Stimulated activated CD4-positive, alpha-beta T cell treated with anti-CD3 and anti-CD28 coated beads, Interleukin-1b, Interleukin-23, amount 100 ng/mL, for 48 hours (primary cell): ENCODE measurements around the gene KLF1.
"Not testable (repeated sequence)": the region's sequence is repeated elsewhere in the genome, so short reads cannot be mapped to it uniquely, and the experiment has no call there.

ENCODE experiments used
- DNase-seq: peaks from one replicate; pipeline ENCODE4 v3.0.0-alpha.2; 2020

Gene KLF1

DNA sequence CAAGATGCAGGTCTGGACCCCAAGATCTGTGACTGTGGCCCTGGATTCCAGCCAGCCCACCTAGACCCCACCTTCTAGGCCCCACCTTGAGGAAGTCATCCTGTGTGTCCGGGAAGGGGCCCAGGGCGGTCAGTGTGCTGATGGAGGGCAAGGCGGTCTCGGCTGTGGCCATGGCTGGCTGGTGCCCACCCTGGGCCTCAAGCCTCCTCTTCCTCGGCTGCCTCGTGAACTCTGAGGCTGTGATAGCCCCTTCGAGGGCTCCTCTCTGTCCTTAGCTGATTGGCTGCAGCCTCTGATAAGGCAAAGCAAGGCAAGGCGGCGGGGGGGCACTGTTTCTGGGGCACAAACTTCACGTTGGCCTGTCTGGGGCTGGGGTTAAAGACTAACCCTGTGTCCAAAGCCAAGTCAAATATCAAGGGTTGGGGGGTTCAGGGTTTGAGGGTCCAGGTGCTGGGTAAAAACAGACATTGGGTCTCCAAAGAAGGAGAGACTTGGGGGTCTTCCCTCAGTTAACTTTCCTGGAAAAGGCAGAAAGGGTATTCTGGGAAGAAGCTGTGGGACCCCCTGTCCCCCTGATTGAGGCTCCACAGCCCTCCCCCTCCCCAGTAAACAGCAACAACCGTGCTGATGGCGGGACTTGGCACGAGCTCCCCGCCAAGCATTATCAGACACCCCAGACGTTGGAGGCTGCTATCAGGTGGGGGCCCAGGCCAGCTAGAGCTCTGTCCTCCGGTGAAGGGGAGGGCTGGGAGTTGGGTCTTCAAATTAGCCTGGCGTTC, at the start of gene KLF1:
TSS of gene KLF1 (minus strand) at position 233 of the 779 bp plus-strand sequence. CDS start at position 172, 61 bp downstream.
- no peak for DNase-seq

DNA sequence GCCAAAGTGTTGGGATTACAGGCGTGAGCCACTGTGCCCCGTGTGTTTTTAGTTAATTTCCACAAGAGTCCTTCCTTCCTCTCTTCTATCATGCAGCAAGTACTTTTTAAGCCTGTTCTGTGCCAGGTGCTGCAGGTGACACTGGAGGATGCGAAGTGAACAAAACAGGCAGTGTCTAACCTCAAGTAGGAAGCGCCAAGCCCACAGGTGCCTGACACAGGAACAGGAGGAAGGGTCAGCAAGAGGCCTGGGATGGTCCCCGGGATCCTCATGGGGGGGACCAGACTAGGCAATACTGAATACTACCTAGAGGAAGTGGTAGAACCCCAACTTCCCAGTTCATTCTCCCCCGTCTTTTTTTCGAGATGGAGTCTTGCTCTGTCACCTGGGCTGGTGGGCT, 49.6 kb upstream of the KLF1 start:
- no peak for DNase-seq

DNA sequence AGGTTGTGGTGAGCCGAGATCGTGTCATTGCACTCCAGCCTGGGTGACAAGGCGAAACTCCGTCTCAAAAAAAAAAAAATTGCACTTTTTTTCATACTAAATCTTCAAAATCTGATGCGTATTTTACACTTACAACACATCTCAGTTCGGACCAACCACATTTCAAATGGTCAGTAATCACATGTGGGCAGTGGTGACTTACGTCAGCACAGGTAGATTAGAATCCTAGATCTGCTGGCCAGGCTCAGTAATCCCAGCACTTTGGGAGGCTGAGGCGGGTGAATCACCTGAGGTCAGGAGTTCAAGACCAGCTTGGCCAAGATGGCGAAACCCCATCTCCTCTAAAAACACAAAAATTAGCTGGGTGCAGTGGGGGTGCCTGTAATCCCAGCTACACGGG, 48.1 kb upstream of the KLF1 start:
- no peak for DNase-seq

DNA sequence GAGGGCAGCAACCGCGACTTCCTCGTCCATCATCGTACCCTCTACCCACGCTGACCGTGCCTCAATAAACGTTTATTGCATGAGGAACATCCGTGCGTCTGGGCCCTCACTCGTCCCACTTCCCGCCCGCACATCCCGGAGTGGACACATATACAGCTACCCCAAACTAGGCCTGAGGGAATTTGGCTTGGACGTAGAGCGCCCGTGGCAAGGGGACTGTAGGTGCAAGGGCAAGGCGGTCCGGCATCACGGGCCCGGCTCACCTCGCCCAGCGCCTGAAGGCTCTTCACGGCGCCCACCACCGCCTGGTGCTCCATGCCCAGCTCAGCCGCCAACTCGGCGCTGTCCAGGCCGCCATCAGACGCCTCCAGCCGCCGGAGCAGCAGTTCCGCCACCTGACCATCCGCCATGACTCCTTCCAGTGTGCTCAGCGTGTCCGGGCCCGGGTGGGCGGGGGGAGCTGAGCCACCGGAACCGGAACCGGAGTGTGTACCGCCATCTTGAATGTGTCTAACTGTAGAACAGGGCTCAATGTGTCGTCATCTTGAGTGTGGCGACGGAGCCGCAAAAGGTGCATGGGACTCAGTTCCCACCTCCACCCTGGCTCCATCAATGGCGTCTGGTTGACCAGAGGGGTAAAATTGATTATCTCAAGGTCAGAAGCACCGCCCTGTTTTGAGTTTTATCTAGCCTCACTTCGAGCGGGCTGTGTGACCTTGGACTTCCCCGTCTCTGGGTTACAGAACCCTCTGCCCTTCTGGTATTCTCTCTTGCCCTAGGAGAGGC, 46.5 kb upstream of the KLF1 start, which contains the start of gene FARSA:
TSS of gene FARSA (minus strand) at position 425 of the 786 bp plus-strand sequence. CDS start at position 410, 15 bp downstream.
- peak; percentile 92 for DNase-seq

DNA sequence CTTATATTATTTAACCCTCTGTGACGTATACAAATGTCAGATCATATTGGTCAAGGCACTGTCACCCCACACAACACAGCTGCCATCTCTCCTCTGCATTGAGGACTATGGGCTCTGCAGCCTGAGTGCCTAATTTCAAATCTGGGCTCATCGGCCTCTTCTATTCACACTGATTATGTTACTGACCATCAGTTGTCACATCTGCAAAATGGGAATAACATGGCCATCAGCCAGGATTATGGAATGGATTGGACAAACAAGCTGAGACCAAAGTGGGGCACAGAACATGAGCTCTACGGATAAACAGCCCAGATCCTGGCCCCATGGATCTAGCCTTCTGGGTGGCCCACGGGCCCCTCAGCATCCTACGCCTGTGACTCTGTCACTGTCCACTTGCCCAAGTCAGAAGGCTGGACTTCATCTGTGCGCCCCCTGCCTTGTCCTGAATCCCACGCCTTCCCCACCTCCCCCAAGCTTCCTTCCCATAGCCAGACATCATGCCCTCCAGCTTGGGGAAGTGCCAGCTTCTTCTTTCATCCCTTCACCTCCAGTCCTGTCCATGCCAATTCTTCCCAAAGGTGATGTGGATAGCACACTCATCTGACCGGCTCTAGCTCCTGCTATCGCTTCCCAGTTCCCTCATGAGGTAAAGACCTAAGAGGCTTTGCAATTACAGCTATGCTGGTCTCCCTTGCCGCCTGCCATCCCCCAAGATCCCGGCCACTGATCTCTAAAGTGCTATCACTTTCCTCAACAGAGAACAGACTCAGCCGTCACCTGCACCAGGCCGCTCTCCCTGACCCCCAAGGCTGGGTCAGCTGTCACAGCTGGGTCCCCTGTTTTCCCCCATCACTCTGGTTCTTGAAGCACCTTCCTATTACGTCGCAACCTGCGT, 45.6 kb upstream of the KLF1 start:
- no peak for DNase-seq

DNA sequence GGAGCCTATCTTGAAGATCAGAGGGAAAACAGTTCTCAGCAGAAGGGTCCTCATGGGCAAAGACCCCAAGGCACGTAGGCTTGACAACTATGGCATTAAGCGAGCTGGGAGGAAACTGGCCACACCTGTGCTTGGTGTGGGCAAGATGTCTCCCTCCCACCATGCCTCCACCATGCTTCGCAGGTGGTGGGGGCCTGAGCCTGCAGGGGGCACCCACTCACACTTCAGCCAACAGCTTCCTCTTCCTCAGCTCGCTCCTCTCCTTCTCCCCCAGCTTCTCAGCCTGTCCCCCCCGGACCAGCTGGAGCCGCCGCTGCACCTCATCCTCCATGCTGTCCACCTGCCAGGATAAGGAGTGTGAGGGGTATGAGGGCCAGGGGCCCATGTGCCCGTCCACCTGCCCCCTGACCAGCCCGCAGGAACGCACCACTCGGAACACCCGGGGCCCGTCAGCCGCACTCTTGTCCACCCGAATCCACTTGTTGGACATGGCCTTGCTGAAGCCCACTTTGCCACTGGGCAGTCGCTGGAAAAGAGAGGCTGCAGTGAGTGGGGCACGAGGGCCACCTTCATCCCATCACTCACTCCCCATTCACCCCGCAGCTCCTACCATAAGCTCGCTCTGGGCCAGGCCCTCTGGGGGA, 43.1 kb upstream of the KLF1 start:
- DNase-seq: no peak

DNA sequence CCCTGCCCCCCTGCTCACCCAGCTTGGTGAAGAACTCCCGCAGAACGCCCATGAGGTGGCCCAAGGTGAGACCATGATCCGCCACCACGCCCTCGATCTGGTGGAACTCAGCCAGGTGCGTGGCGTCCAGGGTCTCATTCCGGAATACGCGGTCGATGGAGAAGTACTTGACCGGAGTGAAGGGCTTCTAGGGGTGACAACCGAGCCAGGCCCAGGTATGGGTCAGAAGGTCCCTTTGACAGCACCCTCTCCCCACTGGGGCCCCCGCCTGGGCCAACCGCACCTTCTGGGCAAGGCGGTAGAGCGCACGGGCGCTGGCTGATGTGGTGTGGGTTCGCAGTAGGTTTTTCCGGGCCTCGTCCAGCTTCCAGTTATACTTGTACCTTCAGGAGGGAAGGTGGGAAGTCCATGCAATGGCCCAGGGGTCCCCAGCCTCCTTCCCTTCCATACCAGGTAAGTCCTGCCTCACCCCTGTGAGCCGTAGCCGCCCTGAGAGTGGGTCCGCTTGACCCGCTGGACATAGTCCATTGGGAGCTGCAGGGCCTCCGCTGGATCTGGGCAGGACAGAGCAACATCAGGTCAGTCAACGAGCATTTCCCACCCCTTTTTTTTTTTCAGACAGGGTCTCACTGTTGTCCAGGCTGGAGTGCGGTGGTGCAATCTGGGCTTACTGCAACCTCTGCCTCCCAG, 37.8 kb upstream of the KLF1 start:
- DNase-seq: no peak

DNA sequence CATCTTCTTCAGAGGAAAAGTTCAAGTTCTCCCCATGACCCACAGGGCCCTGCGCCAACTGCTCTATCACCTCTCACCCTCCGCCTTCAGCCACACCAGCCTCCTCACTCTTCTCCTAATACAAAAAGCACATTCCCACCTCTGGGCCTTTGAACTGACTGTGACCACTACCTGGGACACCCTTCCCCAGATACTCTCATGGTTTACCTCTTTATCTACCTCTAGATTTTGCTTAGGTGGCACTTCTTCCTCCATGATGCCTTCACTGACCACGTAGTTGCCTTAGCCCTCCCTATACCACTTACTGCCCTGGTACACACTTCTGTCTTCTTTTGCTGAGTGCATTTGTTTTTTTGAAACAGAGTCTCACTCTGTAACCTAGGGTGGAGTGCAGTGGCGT, 36.0 kb upstream of the KLF1 start:
- no peak for DNase-seq

DNA sequence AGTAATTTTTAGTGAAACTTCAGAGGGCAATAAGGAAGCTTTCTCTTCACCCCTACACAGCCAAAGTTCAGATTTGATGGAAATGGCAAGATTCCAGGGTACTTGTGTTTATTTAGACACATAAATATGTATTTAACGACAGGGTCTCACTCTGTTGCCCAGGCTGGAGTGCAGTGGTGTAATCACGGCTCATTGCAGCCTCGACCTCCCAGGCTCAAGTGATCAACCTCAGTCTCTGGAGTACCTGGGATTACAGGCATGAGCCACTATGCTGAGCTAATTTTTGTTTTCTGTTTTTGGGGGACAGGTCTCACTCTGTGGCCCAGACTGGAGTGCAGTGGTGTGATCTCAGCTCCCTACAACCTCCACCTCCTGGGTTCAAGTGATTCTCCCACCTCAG, 34.0 kb upstream of the KLF1 start:
- DNase-seq: no peak

DNA sequence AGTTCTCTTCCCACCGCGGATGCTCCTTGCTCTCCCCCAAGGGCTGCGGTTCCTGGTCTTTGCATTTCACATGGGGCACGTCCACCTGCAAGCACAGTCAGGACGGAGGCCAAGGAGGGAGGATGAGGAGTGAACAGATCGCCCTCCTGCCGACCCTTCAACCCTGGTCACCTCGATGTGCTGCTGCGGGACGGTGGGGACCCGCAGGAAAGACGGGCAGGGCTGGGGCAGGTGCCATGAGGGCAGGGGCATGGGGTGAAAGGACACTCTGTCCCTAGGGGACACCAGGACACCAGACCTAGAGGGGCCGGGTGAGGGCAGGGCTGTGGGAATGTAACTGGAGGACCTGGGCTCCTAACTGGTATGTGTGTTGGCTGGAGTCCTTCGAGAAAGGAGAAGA, 31.3 kb upstream of the KLF1 start:
- DNase-seq: no peak

DNA sequence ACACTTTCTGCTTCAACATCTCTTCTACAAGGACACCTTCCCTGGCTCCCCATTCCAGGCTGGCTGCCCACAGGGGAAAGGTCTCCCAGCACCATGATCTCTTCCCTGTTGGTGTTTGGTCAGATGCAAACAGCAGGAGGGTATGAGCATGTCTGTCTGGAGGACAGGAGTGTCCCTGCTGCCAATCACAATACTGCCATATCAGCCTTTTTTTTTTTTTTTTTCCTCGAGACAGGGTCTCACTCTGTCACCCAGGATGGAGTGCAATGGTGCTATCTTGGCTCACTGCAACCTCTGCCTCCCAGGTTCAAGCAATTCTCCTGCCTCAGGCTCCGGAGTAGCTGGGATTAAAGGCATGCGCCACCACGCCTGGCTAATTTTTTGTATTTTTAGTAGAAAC, 28.9 kb upstream of the KLF1 start:
- DNase-seq: not testable (repeated sequence)

DNA sequence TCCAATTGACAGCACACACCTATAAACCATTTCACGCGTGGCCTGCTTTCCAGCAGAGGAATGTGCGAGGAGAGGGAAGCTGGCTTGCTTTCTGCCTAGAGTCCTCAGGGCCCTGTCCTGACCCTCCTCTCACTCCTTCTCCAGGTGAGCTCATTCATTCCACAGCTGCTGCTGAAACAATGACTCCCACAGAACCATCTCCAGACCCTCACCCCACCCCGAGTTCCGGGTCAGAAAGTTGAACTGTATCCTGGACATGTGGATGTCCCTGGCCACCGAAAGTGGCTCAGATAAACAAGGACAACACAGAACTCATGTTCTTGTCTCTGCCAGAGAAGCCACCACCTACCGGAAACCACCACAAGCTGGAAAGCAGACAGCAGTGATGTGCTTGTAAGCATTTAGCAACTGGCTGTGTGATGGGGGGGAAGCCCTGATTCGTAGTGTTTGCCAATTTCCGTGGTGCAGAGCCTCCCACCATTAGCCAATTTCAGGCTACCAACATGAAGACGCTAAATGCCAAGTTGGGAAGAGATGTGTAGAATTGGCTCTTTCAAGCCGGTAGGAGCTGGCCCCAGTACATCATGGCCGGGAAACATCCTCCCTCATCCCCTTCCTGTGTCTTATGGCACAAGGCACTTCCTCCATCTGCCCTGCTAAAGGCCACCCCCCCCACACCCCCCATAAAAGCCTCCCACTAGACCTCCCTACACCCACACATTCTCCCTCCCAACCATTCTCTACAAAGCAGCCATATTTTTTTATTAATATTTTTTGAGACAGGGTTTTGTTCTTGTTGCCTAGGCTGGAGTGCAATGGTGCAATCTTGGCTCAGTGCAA, 27.1 kb upstream of the KLF1 start:
- peak; percentile 51 for DNase-seq

DNA sequence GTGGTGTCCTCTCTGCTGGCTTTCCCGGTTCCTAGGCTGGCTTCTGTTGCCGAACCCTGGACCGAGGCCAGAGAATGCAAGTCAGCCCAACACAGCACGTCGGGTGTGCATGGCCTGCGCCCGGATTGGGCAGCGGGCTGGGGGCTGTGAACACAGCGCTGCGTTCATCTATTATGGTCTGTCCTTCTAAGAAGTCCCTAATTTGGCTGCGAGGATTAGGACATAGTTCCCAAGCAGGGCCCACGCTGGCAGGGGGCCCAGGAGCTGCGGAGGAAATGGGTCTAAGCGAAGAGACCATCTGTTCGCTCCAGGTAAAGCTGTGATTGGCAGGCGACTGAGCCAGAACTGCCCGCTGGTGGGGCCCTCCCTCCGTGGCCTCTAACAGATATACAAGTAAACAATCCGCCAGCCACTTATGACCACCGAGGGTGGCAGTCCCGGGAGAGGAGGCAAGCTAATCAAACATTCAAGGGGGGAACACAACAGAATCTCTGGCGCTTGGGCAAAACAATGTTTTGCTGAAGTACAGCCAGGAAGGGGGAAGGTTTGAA, 26.1 kb upstream of the KLF1 start:
- DNase-seq: no peak

DNA sequence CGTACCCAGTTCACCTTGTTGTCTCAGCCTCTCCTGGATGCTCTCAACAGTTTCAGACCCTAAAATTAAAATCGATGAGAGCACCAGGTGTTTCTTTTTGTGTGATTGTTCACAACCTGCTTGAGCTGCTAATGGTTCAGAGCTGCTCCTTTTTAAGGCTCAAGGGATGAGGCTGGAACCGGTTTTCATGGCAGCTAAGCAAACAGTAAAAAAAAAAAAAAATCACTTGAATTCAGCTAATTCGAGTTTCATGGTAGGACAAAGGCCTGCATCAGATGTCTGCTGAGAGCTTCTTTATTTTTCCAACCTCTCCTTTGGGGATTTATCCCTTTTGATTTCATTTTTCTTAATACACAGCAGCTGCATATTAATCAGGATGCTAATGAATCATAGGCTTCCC, 25.6 kb upstream of the KLF1 start:
- no peak for DNase-seq

DNA sequence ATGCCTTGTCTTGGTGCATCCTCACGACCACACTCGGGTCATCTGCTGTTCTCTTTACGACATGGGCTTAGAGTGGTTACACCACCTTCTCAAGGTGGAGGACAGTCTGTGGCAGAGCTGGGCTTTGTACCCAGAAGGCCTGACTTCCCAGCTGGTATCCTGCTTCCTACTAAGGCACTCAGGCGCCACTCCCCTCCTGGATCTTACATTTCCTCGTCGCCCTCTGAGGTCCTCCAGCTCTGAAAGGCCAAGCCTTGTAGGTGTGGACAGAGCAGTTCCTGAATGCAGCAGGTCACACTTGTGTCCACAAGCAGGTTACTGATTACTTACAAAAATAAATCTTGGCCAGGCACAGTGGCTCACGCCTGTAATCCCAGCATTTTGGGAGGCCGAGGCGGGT, 20.2 kb upstream of the KLF1 start:
- DNase-seq: no peak

DNA sequence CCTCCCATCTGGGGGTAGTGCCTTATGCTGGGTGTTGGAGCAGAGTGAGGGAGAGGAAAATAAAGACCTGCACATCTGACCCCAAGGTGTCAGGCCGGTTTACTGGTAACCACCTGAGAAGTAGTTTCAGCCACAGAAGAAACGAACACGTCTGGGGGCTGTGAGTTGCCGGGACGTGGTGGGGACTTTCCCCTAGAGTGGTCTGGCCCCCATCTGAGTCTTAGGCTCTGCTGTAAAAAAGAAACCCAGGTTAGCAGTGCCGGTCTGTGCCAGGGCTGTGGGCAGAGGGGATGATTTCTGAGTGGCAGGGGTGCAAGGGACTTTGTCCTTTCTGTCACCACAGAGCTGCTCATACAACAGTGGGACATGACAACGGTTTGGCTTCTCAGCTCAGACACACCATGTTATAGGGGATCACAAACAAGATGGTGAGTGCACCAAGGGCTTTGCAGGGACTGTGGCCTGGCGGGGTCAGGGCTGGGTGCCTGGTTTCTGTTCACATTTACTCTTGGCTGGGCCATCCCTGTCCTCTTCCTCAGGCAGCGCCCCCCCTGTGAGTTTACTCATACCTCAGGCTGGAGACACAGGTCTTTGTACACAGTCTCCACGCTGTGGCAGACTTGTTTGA, 13.0 kb upstream of the KLF1 start:
- DNase-seq: no peak

DNA sequence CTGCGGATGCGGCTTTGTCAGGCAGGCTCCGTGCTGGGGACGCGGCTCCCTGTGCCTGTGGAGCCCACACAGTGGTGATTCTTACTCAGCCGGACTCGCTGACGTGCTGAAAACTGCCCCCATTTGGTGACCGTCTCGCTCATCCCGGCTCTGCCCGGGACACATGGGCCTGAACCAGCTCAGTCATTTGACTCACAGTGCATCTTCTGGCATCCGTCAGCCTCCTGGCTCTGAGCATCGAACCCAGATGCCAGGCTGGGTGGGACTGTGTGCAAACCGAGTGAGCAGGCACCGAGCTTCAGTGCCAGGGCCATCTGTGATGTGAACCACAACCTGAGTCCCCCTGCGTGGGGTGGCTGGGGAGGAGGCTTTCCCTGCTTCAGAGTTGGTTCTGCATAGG, 9.5 kb upstream of the KLF1 start:
- DNase-seq: no peak

DNA sequence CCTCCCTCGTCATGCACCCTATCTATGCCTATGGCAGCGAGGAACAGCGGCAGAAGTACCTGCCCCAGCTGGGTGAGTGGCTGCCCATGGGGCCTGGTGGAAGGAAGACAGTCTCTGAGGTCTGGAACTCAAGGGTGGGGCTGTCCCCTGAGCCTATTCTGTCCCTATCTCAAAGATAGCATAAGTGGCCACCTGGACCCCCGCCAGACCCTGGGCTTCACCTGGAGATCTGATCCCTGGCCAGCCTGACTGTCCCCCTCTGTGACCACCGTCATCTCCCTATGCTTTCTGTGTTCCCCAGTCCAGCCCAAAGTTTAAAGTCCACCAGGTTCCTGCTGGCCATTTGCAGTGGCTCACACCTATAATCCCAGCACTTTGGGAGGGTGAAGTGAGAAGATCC, 6.6 kb upstream of the KLF1 start:
- DNase-seq: no peak

DNA sequence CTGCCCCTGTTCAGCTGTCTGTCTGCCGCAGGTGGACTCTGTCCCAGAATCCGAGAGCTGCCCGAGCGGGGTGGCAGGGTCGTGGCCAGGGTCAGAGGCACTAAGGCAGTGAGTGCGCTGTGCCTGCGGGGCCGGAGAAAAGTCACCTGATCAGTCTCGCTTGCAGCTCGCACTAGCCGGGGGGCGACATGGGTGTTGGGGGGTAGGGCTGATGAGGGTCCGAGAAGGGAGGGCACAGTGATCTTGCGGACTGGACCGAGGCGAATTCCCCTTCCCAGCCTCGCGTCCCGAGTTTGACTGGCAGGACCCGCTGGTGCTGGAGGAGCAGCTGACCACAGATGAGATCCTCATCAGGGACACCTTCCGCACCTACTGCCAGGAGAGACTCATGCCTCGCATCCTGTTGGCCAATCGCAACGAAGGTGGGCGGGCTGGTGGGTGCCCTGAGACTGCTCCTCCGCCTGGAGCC, 4.6 kb upstream of the KLF1 start:
- no peak for DNase-seq
